Thyroid gland (tissue), 4 donors: Measurements from ENCODE around the gene KCNAB2.

Experiments
- POLR2A ChIP-seq, 2 donors: fragments of 450-650 bp; IDR thresholded peaks; one replicate each; pipeline ENCODE4 v1.6.1; 2017; ENCODE audit warnings: antibody characterized with exemption in 2 of 2, mild to moderate bottlenecking in 2 of 2, moderate library complexity in 1 of 2
- TF ChIP-seq, protein P1 (sequence below), 6 experiments: fragments of 200-600 bp in 3 of 6; fragments of 450-650 bp in 3 of 6; sonication (generic) in 3 of 6; IDR thresholded peaks; one replicate each; pipeline ENCODE4 v1.5.1; 2016 to 2019; ENCODE audit warnings: antibody characterized with exemption in 6 of 6, mild to moderate bottlenecking in 2 of 6, inconsistent platforms in 1 of 6, moderate library complexity in 1 of 6

DNA sequence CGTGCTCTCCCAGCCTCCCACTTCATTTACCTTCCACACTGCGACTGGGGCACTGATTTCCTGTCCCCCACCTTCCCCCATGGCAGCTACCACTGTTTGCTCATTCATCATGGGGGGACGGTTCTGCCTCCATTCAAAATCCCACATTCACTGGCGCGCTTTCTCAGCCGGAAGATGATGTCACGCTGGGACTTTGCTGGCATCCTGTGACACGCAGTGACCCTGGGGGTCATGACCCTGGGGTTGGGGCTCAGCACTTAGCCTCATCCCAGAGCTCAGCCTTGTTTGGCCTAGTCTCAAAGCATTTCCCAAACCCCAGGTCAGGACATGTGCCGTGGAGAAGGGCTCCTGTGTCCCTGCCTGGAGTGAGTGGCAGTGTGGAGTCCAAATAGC is 582 bp upstream of the KCNAB2 start:
- TF ChIP-seq, protein P1, sequence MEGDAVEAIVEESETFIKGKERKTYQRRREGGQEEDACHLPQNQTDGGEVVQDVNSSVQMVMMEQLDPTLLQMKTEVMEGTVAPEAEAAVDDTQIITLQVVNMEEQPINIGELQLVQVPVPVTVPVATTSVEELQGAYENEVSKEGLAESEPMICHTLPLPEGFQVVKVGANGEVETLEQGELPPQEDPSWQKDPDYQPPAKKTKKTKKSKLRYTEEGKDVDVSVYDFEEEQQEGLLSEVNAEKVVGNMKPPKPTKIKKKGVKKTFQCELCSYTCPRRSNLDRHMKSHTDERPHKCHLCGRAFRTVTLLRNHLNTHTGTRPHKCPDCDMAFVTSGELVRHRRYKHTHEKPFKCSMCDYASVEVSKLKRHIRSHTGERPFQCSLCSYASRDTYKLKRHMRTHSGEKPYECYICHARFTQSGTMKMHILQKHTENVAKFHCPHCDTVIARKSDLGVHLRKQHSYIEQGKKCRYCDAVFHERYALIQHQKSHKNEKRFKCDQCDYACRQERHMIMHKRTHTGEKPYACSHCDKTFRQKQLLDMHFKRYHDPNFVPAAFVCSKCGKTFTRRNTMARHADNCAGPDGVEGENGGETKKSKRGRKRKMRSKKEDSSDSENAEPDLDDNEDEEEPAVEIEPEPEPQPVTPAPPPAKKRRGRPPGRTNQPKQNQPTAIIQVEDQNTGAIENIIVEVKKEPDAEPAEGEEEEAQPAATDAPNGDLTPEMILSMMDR (IDR thresholded peaks at IDR 0.05) = no peak
- TF ChIP-seq POLR2A (IDR thresholded peaks at IDR 0.05) = no peak
